GM21528 (cell line): Measurements from ENCODE around the gene ALPP.
"Not testable (repeated sequence)": the region's sequence is repeated elsewhere in the genome, so short reads cannot be mapped to it uniquely, and the experiment has no call there.

Source experiments
- ATAC-seq: cut with Tn5 transposase; IDR thresholded peaks from one replicate; pipeline ENCODE4 v1.9.1; 2021; ENCODE audit warnings: mild to moderate bottlenecking, moderate library complexity; ENCODE audit not compliant: unreplicated experiment, low FRiP score

Gene ALPP

DNA sequence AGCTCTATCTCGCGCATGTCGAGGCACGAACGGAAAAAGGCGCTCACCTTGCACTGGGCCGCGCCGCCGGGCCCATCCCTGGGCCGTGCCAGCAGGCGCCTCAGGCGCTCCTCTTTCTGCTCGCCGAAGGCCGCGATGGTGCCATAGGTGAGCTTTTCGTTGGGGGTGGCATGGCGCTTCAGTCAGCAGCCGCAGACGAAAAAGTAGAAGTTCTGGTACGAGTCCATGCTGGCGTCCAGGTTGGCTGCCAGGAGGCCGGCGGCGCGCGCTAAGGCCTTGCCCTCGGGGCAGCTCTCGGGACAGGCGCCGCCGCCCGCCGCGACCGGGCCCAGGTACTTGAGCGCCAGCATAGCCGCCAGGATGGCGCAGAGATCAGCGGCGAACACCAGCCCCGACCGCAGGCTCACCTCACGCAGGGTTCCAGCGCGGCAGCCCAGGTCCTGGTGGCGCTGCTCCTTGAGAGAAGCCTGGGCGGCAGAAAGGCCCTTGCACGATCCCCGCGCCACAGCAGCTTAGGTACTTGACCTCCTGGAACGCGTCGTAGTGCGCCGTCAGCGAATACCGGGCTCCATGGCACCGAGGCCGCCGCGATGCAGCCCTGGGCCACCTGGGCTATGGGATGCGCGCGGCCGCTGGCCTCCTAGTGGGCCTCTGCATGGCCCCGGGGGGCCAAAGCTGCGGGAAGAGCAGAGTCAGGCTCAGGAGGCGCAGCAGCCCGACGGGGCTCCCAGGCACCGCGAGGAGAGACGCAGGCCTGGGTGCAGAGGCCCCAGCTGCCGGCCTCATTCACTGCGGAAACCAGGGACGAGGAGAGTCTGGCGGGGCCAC is 40.9 kb downstream of the ALPP start:
- ATAC-seq = no peak

DNA sequence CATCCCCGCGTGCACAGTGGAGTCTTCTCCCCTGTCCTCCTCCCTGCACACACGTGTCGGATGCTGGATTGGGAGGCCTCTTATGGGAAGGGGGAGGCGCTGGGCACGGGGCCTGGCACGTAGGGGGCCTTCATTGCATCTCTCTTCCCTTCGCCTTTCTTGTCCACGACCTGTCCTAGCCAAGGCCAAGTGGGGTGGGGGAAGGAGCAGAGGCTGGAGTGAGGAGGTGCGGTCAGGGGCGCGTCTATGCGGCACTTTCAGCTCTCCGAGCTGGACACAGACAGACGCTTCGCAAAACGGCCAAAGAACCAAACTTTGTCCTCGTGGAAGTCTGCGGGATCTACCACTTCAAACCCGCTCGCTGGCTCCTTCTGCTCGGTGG is 41.5 kb downstream of the ALPP start:
- no peak for ATAC-seq

DNA sequence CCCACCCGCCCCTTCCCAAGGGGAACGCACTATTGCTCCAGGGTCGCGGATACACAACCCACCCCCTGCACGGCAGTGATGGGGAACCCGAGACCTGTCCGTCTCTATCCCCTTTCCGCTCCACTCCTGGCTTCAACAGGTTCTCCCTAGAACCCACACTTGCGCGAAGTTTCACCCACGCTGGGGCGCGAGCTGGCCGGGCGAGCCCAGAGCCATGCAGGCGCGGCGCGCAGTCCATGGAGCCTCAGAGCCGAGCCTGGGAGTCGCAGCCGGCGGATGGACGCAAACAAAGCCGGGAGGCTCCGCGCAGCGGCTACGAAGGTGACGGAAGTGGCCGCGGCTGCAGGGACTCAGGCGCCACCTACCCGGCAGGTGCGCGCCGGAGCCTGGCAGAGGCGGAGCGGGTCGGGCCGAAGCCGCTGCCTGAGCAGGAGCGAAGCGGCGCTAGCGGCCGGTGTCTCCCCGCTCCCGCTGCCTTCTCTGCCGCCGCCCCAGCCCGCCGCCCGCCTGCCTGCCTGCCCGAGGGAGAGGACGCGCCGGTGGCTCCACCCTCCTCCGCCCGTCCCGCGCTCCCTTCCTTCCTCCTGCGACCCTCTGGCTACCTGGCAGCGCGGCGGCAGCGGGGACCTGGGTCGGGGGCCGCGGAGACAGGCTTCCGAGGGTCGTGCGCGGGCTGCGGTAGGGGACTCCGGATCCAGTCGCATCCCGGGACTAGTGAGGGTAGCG is 42.1 kb downstream of the ALPP start:
- ATAC-seq = no peak

DNA sequence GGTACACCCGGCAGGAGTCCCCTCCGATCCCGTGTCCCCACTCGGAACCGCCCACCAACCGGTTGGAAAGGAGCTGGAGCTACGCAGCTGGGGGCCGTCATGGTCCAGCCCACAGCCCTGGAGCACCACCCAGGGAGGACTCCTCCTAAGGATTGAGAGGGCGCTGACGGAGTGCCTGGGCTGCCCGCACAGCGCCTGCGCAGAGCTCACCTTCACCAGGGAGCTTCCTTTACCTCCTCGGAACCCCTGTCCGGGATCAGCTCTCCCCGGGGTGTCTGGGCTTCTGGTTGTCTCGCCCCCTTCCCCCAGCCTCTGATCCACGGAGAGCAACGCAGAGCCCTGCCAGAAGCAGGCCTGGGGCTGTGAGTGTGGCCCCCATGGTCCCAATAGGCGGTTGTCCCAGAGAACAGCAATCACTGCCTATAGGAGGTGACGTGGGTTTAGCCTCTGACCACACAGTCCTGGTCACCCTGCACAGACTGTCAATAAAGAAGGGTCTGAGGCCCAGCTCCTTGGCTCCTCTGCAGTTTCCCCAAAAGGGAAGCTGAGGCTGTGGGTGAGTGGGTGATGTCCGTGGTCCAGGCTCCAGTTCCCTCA is 42.7 kb downstream of the ALPP start:
- no peak for ATAC-seq

DNA sequence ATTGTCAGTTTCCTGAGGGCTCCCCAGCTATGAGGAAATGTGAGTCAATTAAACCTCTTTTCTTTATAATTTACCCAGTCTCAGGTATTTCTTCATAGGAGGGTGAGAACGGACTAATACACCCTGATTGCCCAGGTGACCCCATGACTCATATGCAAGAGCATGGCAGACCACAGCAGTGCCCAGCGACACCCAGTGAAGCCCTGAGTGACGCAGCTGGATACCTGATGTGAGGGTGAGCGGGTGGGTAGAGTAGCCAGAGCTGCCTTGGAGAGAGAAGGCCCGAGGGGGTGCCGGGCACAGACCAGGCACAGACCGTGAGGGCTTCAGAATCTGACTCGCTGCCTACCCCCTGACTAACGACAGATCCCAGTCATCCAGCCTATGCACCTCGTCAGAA is 43.5 kb downstream of the ALPP start:
- no peak for ATAC-seq

DNA sequence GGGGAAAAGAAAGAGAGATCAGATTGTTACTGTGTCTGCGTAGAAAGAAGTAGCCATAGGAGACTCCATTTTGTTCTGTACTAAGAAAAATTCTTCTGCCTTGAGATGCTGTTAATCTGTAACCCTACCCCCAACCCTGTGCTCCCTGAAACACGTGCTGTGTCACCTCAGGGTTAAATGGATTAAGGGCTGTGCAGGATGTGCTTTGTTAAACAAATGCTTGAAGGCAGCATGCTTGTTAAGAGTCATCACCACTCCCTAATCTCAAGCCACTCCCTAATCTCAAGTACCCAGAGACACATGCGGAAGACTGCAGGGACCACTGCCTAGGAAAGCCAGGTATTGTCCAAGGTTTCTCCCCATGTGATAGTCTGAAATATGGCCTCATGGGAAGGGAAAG is 44.4 kb downstream of the ALPP start:
- not testable (repeated sequence) for ATAC-seq

DNA sequence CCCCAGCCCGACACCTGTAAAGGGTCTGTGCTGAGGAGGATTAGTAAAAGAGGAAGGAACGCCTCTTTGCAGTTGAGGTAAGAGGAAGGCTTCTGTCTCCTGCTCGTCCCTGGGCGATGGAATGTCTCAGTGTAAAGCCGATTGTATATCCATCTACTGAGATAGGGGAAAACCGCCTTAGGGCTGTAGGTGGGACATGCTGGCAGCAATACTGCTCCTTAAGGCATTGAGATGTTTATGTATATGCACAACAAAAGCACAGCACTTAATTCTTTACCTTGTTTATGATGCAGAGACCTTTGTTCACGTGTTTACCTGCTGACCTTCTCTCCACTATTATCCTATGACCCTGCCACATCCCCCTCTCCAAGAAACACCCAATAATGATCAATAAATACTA is 44.9 kb downstream of the ALPP start:
- not testable (repeated sequence) for ATAC-seq

DNA sequence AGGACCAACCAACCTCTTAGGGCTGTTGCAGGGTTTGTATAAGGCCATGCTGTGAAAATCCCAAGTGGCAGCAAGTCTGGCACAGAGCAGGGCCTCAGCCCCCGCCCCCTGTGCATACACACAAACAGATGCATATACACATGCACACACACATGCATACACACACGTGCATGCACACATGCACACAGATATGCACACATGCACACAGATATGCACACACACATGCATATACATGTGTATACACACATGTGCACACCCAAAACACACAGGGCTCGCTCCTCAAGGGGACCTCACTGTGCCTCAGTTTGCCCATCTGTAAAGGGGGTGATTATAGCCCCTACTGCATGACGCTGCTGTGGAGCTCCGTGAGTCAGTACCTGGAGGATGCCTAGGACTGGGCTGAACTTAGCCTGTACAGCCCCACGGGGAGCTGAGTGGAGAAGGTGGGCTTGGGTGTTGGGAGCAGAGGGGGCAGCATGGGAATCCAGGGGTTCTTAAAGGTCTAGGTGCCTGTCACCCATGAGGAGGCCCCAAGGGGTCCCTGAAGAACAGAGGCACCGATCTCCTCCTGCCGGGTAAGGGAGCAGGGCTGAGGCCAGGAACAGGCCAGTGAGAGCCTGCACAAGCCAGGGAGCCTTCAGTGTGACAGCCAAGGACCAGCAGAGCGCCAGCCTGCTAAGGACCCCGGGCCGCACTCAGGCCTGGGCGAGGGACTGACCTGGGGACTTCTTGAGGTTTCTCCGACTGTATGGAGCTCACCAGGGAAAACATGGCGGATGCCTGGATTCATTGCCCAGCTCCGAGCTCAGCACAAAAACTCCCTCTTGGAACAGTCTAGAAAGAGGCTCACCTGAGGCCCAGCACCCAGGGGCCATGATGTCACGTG is 53.4 kb downstream of the ALPP start:
- no peak for ATAC-seq
